ENCODE results near the gene CA14.
"Not testable (repeated sequence)": the region's sequence is repeated elsewhere in the genome, so short reads cannot be mapped to it uniquely, and the experiment has no call there.

DNA sequence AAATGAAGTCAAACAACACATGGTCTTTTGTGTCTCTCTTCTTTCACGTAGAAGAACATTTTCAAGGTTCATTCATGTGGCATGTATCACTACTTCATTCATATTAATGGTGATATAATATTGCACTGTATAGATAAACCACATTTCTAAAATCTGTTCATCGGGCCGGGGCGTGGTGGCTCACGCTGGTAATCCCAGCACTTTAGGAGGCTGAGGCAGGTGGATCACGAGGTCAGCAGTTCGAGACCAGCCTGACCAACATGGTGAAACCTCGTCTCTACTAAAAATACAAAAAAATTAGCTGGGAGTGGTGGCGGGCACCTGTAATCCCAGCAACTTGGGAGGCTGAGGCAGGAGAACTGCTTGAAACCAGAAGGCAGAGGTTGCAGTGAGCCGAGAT lies 29.3 kb upstream of the CA14 start:
- TF ChIP-seq, protein P1, sequence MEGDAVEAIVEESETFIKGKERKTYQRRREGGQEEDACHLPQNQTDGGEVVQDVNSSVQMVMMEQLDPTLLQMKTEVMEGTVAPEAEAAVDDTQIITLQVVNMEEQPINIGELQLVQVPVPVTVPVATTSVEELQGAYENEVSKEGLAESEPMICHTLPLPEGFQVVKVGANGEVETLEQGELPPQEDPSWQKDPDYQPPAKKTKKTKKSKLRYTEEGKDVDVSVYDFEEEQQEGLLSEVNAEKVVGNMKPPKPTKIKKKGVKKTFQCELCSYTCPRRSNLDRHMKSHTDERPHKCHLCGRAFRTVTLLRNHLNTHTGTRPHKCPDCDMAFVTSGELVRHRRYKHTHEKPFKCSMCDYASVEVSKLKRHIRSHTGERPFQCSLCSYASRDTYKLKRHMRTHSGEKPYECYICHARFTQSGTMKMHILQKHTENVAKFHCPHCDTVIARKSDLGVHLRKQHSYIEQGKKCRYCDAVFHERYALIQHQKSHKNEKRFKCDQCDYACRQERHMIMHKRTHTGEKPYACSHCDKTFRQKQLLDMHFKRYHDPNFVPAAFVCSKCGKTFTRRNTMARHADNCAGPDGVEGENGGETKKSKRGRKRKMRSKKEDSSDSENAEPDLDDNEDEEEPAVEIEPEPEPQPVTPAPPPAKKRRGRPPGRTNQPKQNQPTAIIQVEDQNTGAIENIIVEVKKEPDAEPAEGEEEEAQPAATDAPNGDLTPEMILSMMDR (IDR thresholded peaks at IDR 0.05) = not testable (repeated sequence)
- TF ChIP-seq POLR2A (IDR thresholded peaks at IDR 0.05; ENCODE audit: low read depth) = not testable (repeated sequence)

Data from esophagus muscularis mucosa (tissue), 3 donors.